ENCODE results near the gene FUT6.

The FUT6 gene

GRCh38 chr19:5804516-5805461 lies 34.7 kb downstream of the FUT6 start, which contains the start of gene NRTN:
NRTN (plus strand) TSS chr19:5805067; CDS start chr19:5824166, 19,099 bp downstream.
- DNase-seq: peak; percentile 45 to 57

DNA sequence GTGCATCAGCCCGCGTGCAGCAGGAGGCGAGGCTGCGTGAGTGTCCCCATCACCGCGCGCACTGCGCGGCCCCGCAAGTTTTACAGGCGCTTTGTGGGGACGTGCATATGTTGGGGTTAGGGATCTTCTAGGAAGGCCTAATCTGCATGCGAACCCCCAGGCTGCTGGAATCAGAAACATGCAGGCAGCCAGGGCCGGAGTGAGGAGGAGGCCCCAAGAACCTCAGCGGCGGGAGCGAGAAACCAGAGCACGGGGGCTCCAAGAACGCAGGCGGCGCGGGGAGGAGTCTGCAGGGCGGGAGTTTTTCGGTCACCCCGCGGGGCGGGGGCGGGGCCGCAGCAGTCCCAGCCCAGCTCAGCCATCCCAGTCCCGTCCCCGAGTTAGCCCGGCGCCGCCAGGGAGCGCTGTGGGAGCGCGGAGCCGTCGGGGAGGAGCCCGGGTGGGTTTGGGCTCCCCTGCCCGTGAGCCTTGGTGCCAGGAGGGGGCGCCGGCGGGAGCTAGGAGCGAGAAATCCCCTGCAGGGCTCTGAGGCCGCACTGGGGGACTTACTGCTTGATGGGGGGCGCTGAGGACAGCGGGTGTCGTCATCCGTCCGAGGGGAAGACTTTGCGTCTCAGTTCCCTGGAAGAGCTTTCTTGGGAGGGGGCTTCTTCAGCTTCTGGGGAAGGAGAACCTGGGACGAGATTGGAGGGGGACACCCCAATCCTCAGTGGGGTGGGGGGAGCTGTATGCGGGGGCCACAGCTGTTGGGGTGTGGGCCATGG lies 35.6 kb downstream of the FUT6 start:
- DNase-seq: peak; percentile 91 to 93

DNA sequence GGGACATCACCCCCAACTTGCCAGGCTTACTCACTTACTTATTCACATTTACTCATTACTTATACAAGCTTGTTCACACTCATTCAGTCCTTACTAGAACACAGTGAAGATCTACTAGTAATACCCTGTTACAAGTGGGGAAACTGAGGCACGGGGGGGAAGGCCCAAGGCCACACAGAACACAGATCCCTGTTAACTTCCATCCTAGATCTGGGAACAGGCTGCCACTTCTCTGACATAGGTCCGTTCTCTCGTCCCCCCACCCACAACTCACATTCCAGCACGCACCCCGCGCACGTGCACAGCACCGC lies 36.1 kb downstream of the FUT6 start:
- no peak for DNase-seq

- no peak for DNase-seq
Observed at GRCh38 chr19:5801796-5802619, 37.5 kb downstream of the FUT6 start.

GRCh38 chr19:5800361-5801270 lies 38.9 kb downstream of the FUT6 start:
- DNase-seq: no peak

- DNase-seq: no peak
Observed at GRCh38 chr19:5799247-5800241, 40.0 kb downstream of the FUT6 start.

- DNase-seq: no peak
Observed at GRCh38 chr19:5798244-5798643, 41.3 kb downstream of the FUT6 start.

DNA sequence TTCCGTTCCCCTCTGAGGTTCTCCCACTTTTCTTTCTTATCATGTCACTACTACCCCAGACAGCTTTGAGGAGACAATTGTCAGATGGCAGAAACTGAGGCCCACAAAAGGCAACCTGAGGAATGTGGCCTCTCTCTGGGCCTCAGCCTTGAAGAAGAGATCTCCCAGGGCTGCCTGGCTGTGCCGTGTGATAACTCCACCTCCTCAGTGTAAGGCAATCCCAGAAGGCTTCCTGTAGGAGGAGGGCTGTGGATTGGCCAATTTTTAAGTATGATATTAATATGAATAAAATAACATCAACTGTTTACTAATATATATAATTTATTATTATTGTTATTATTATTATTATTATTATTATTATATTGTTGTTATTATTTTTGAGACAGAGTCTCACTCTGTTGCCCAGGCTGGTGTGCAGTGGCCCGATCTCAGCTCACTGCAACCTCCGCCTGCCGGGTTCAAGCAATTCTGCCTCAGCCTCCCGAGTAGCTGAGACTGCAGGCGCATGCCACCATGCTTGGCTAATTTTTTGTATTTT lies 44.1 kb downstream of the FUT6 start:
- no peak for DNase-seq

- DNase-seq: no peak
Observed at GRCh38 chr19:5793188-5793587, 46.3 kb downstream of the FUT6 start.

DNA sequence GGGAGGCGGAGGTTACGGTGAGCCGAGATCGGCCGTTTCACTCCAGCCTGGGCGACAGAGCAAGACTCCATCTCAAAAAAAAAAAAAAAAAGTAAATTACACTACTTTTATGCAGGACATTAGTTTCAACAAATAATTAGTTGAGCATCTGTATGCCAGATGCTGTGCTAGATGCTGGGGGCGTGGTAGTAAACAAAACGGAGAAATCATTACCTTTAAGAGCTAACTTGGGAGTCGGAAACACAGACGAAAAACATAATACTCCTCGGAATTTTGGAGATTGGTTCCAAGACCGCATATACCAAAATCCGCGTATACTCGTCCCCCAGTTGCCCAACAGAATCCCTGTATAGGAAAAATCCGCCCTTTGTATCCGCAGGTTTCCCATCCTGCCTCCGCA lies 47.3 kb downstream of the FUT6 start:
- DNase-seq: no peak

- DNase-seq: peak; percentile 97 to 98
Observed at GRCh38 chr19:5790559-5791520, 48.7 kb downstream of the FUT6 start, which contains the start of gene DUS3L. DUS3L (minus strand) TSS chr19:5791163; CDS start chr19:5791141, 22 bp downstream.

GRCh38 chr19:5789886-5790558 lies 49.5 kb downstream of the FUT6 start:
- DNase-seq: no peak

GRCh38 chr19:5789351-5789761 lies 50.1 kb downstream of the FUT6 start:
- DNase-seq: no peak

GRCh38 chr19:5788422-5788821 lies 51.1 kb downstream of the FUT6 start:
- no peak for DNase-seq

DNA sequence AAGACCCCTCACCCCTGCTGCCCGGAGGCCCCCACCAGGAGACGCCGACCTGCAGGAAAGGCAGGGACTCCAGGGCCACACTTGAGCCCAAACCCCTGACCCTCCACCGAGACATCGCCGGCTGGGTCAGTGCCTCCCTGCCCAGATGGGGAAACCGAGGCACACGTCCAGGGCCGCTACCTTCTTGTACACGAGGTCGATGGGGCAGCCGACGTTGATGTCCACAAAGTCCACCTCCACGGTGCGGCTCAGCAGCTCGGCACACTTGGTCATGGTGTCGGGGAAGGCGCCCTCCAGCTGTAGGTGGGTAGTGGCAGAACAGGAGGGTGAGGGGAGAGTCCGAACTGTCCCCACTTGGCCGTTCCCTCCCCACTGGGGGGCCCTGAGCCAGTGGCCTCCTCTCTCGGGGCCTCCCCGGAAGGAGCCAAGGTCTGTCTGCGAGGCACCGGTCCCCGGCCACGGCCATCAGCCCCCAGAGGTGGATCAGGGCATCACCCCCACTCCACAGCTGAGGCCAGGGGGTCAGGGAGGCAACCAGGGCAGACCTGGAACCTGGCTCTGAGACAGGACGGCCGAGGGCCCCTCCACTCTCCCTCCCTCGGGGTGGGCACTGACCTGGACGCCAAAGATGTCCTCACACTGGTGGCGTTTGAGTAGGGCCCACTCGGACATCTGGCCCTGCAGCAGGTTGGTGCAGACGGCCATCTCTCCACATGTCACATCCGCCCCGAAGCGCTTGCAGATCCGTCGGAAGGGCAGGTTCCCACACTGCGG lies 51.9 kb downstream of the FUT6 start:
- no peak for DNase-seq

DNA sequence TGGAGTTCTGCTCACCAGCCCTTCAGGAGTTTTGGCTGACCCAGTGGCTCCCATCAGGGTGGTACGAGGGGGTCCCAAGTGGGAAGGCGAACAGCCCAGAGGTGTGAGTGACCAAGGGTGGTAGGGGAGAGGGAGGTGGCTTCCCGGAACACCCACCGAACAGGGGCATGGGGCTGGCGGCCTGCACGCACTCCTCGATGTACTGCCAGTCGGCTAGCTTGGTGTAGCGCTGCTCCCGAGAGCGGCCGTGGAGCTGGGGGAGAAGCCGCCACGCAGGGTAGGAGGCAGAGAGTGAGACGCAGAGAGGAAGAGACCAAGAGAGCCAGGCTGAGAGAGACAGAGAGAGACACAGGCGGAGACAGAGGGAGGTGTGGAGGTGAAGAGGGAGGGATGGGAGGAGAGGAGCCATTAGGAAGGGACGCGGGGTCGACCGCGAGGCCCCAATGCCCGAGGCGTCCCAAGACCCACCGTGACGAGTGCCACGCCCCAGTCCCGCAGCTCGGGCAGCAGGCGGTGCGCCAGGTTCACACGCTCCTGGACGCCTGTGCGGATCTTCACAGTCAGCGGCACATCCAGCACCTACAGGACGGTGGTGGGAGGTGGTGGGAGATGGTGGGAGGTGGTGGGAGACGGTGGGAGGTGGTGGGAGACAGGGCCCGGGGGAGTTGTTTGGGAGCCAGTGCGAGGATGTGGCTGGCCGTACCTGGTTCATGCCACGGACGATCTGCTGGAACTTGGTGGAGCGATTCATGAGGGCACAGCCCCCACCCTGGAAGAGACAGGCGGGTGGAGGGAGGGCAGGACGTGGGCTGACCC lies 52.7 kb downstream of the FUT6 start:
- DNase-seq: no peak

DNA sequence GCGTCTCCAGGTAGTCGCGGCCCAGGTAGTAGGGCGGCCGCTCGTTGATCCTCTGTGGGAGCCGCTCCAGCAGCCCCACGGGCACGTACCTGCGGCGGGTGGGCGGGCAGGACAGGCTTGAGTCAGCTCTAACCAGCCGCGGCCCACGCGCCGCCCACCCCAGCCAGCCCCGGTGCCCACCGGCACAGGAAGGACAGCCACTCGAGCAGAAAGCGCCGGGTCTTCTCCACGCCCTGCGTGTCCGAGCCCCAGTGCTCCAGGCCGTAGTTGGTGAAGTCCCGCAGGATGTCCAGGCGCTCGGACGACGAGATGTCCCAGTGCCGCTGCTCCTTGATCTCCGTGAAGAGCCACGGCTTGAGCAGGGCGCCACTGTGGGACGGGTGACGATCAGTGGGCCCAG lies 54.1 kb downstream of the FUT6 start:
- no peak for DNase-seq
